Measurements from ENCODE around the gene VWA8.
"Not testable (repeated sequence)": the region's sequence is repeated elsewhere in the genome, so short reads cannot be mapped to it uniquely, and the experiment has no call there.

VWA8 gene

GRCh38 chr13:41577436-41577835 is 383.5 kb downstream of the VWA8 start:
- DNase-seq: no peak

DNA sequence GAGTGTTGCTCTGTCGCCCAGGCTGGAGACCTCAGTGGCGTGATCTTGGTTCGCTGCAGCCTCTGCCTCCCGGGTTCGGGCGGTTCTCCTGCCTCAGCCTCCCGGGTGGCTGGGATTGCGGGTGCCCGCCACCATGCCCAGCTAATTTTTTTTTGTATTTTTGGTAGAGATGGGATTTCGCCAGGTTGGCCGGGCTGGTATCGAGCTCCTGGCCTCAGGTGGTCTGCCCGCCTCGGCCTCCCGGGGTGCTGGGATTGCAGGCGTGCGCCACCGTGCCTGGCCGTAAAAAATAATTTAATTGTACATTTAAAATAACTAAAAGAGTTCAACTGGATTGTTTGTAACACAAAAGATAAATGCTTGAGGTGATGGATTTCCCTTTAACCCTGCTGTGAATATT is 387.3 kb downstream of the VWA8 start:
- not testable (repeated sequence) for DNase-seq

- not testable (repeated sequence) for DNase-seq
These were observed 389.0 kb downstream of the VWA8 start for GRCh38 chr13:41571817-41572340.

DNA sequence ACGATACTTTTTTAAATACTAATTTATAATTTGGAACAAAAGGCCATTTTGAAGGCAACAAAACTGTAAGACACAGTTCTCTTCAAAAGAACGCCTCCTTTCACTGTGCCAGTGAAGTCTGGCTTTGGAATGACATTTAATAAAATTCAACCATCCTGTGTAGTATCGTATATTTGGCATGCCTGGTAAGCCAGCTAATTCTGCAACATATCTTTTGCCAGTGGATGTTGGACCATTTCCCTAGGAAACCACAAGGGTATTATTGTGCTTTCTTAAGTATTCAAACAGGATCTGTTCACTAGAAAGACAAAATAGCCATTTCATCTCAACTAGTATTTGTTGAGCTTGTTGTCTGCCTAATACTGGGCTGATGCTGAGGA is 391.9 kb downstream of the VWA8 start:
- DNase-seq: no peak

- no peak for DNase-seq
These were observed 392.6 kb downstream of the VWA8 start for GRCh38 chr13:41568143-41568971.

DNA sequence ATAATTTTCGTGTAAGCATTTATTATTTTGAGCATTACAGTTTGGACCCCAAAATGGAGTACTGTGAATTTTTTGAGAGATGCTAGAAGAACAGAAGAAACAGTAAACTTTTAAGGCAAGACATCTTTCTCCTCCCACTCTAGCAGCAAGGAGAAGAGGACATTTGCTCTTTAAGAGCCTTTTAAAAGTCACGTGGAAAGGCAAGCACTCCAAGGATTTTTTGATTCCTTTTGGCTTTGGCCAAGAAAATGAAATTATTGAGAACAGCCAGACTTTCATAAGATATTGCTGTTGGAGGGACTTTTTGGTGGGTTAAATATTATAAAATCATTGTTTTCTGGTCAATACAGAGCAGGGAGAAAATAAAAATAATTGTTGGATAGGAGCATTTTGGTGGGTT is 393.5 kb downstream of the VWA8 start:
- no peak for DNase-seq

GRCh38 chr13:41565846-41566245 is 395.1 kb downstream of the VWA8 start:
- DNase-seq: no peak

GRCh38 chr13:41565216-41565615 is 395.7 kb downstream of the VWA8 start:
- no peak for DNase-seq

GRCh38 chr13:41563984-41564365 is 396.9 kb downstream of the VWA8 start:
- DNase-seq: no peak

- no peak for DNase-seq
These were observed 397.4 kb downstream of the VWA8 start for GRCh38 chr13:41563341-41563983.

- no peak for DNase-seq
These were observed 398.2 kb downstream of the VWA8 start for GRCh38 chr13:41562541-41563178.

- no peak for DNase-seq
These were observed 398.8 kb downstream of the VWA8 start for GRCh38 chr13:41562083-41562482.

DNA sequence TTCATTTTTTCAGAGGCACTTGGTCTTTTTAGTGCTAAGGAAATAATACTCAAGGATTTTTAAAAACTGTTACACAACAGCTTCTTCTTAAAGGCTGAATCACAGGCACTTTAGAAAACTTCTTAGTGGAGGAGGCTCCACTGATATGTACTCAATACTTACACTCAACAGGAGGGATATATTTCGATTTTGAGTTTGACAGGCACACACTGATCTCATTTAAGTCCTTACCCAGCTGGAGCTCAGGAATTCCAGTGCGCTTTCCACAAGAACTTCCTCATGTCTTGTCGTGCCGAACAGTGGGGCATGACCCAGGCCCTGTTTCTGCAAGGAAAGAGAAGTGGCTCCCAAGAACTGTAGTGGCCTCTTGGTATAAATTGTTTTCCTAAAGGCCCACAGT is 399.7 kb downstream of the VWA8 start:
- no peak for DNase-seq

- no peak for DNase-seq
These were observed 401.9 kb downstream of the VWA8 start for GRCh38 chr13:41558781-41559560.

DNA sequence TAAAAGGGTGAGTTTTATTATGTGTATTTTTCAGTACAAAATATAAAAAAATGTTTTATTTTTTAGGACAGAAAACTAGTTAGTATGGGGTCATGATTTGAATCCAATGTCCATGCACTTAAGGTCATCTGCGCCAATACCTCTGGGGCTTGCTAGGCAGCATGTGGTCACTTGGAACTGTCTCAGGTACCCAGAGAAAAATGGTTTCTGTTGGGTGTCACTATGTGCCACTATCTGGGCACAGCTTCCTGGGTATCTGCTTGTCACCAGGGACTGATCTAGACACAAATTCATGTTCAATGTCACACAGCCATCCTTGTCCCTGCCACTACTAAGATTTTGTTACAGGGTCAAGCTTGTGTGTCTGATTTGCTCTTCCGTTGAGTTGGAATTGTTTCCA is 403.2 kb downstream of the VWA8 start:
- no peak for DNase-seq

DNA sequence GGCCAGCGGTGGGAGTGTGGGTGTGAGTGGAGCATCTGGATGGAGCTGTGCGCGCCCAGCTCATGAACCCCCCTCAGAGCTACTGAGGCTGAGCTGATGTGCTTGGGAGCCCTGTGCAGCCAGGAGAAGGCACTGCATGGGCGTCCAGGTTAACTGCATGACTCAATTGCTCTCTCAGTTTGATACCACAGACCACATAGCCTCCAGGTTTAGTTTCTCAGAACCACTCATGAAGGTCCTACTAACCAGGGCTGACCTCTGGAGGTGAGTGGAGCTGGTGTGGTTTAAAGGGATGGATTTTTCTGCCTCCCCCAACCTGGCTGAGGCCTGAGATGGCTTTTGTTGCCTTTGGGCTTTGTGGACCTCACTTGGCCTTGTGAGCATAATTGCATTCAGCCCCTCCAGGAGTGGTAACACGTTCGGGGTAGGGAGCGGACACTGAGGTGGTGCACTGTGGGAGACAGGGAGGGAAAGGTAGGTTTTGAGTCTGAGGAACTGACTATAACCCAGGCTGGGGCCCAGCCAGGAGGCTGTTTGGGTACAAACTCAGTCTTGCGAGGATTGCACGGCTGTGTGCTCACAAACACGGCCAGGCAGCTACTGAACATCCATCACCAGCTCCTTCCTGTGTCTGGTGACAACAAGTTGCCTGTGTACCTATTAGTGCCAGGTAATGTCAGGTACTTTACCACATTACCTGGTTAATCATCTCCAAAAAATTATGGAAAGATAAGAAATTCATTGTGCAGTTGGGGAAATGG is 406.1 kb downstream of the VWA8 start:
- DNase-seq: no peak

DNA sequence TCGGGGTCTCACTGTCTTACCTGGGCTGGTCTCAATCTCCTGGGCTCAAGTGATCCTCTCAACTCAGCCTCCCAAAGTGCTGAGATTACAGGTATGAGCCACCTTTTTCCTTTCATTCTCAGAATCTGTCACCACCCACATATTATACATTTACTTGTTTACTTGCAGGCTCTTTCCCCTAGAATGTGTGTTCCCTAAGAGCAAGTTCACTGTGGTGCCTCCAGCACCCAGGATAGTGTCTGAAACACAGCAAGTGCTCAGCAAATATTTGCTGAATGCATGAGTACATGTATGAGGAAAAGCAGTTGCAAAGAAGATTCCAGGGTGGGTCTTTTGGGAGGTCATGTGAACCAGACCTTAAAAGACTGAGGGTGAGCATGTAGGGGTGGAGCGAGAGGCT is 406.7 kb downstream of the VWA8 start:
- DNase-seq: no peak

- DNase-seq: no peak
These were observed 408.9 kb downstream of the VWA8 start for GRCh38 chr13:41552031-41552430.

- no peak for DNase-seq
These were observed 410.6 kb downstream of the VWA8 start for GRCh38 chr13:41550276-41550675.

DNA sequence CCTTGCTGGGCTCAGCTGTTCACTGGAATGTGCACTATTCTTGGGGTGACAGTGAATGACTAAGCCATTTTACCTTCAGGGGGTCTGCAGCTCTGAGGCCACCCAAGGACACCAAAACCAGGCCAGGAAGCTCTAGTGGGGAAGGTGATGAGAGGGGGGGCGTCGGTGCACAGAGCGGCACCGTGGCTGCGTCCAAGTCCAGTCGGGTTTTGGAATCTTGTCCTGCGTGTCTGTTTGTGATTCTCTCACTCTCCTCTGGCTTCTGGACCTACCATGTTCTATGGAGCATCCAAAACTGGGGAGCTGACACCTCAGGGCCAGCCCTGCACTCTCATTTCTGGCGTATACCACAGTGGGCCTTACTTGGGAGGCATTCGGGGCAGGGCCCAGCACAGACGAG is 411.4 kb downstream of the VWA8 start:
- no peak for DNase-seq

DNA sequence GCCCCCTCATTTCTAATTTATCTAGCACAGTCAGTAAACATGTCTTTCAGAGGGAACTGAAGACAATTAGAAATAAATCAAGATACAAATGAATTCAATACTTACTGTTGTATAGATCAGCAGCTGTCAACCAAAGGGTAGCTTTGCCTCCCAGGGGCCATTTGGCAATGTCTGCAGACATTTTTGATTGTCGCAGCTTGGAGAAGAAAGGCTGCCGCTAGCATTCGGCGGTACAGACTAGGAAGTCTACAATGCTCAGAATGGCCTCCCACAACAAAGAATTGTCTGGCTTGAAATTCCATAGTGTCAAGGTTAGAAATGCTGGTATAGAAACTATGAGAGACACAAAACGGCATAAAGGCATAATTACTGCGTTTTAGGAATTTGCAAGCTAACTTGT is 412.0 kb downstream of the VWA8 start:
- no peak for DNase-seq

DNA sequence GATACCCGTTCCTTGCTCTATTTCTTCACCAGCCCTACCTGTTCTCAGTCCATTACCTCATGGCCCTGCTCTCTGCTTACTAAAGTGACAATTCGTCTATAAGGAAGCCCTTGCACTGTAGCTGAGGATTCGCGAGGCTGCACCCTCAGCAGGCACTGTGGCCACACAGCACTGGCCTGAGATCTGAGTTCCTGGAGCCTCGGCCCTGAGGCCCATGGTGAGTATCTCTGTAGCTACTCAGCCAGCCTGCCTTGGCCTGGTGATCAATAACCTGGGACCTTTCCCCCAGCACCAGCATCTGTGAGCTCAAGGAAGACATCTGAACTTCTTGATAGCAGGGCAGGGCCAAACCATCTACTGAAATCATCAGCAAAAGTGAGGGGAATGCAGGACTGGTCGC is 412.9 kb downstream of the VWA8 start:
- DNase-seq: no peak

Measured in activated CD8-positive, alpha-beta memory T cell treated with anti-CD3 and anti-CD28 coated beads, Interleukin-2, amount 50 U/mL, for 48 hours (primary cell).